H1 (cell line): ENCODE results near the gene ZFP91. TPM values are rescaled to one million over a fixed set of nuclear protein-coding genes. Genes with fewer than 3 reads are reported as not detected.

Experiments used
- CTCF ChIA-PET: fragments of 300-600 bp; sonication (Branson Sonifier 250); formaldehyde crosslinking; loops from one replicate; lab custom pipeline; 2021; ENCODE audit not compliant: partially characterized antibody; lab: Charles Lee
- POLR2A ChIA-PET: fragments of 300-600 bp; sonication (Branson Sonifier 250); formaldehyde crosslinking; loops from one replicate; lab custom pipeline; 2021; ENCODE audit warnings: inconsistent platforms; ENCODE audit not compliant: partially characterized antibody; lab: Charles Lee
- DNase-seq, 2 experiments: peaks; one replicate each; pipeline versions ENCODE4 v3.0.0 to v3.0.0-alpha.2; 2010 to 2022; ENCODE audit warnings: low spot score in 2 of 2, low read depth in 1 of 2, mixed read lengths in 1 of 2
- FAIRE-seq: peaks from 2 replicates; lab custom pipeline; 2011; peaks lifted over from hg19 to GRCh38; lab: Jason Lieb, UNC
- H2AFZ ChIP-seq: 2 replicates; pipeline ENCODE4 v1.8.1; 2012; ENCODE audit warnings: low read length, inconsistent platforms
- H2AK5ac ChIP-seq: 2 replicates; pipeline ENCODE4 v1.6.1; 2013; ENCODE audit warnings: low read depth, low read length
- H2BK120ac ChIP-seq: replicated peaks from 2 replicates; pipeline ENCODE3; 2013; ENCODE audit warnings: low read depth, low read length, inconsistent platforms
- H2BK12ac ChIP-seq: 2 replicates; pipeline ENCODE4 v1.6.1; 2013; ENCODE audit warnings: low read depth, low read length
- H2BK15ac ChIP-seq: 2 replicates; pipeline ENCODE4 v1.6.1; 2013; ENCODE audit warnings: low read length
- H2BK20ac ChIP-seq: 2 replicates; pipeline ENCODE4 v1.6.1; 2013; ENCODE audit warnings: low read length
- H2BK5ac ChIP-seq: 2 replicates; pipeline ENCODE4 v1.6.1; 2013; ENCODE audit warnings: low read depth, low read length
- H3K14ac ChIP-seq: 2 replicates; pipeline ENCODE4 v1.6.1; 2013; ENCODE audit warnings: inconsistent platforms; ENCODE audit not compliant: insufficient read length
- H3K18ac ChIP-seq: 2 replicates; pipeline ENCODE4 v1.6.1; 2013; ENCODE audit warnings: low read length; ENCODE audit errors: extremely low read depth
- H3K23ac ChIP-seq: 2 replicates; pipeline ENCODE4 v1.6.1; 2013; ENCODE audit warnings: inconsistent platforms; ENCODE audit not compliant: insufficient read length
- H3K23me2 ChIP-seq: 2 replicates; pipeline ENCODE4 v1.6.1; 2013; ENCODE audit warnings: low read depth, low read length
- H3K27ac ChIP-seq: 2 replicates; pipeline ENCODE4 v1.6.1; 2011; ENCODE audit warnings: low read depth, low read length, inconsistent platforms
- H3K27me3 ChIP-seq, 4 experiments: replicated peaks in 1 of 4; 1 replicate in 1 of 4; 2 replicates in 3 of 4; pipeline versions ENCODE4 v1.6.1 to v1.8.1; 2011 to 2013; ENCODE audit warnings: low read length in 3 of 4, mild to moderate bottlenecking in 3 of 4, inconsistent platforms in 2 of 4, mixed read lengths in 2 of 4, moderate library complexity in 1 of 4; ENCODE audit not compliant: control insufficient read depth in 3 of 4, insufficient read depth in 3 of 4; ENCODE audit errors: extremely low read depth in 1 of 4
- H3K36me3 ChIP-seq, 4 experiments: 2 replicates each; pipeline versions ENCODE4 v1.6.1 to v1.8.1; 2011 to 2013; ENCODE audit warnings: mild to moderate bottlenecking in 4 of 4, low read length in 3 of 4, moderate library complexity in 2 of 4, control low read depth in 1 of 4, inconsistent platforms in 1 of 4; ENCODE audit not compliant: insufficient read depth in 4 of 4, control insufficient read depth in 2 of 4
- H3K4ac ChIP-seq: replicated peaks from 2 replicates; pipeline ENCODE3; 2013; ENCODE audit warnings: low read length, low read depth, mixed read lengths, inconsistent platforms; ENCODE audit not compliant: insufficient read length
- H3K4me1 ChIP-seq, 4 experiments: replicated peaks in 1 of 4; 1 replicate in 1 of 4; 2 replicates in 3 of 4; pipeline versions ENCODE4 v1.6.1 to v1.8.1; 2011 to 2013; ENCODE audit warnings: low read length in 3 of 4, inconsistent platforms in 2 of 4, mixed read lengths in 1 of 4; ENCODE audit not compliant: insufficient read depth in 4 of 4, control insufficient read depth in 3 of 4
- H3K4me2 ChIP-seq, 2 experiments: 2 replicates each; pipeline versions ENCODE4 v1.6.1 to v1.8.1; 2011 to 2013; ENCODE audit warnings: low read depth in 2 of 2, low read length in 2 of 2, control low read depth in 1 of 2, inconsistent platforms in 1 of 2, mild to moderate bottlenecking in 1 of 2; ENCODE audit not compliant: insufficient read depth in 1 of 2
- H3K4me3 ChIP-seq, 4 experiments: fragments of 200-600, 300-600 bp in 1 of 4; sonication (generic), shearing (Covaris generic), sonication (Bioruptor Twin) in 1 of 4; 2 replicates each; pipeline versions ENCODE4 v1.5.1 to v1.8.1; 2011 to 2016; ENCODE audit warnings: low read length in 4 of 4, low read depth in 3 of 4, control low read depth in 2 of 4, inconsistent platforms in 2 of 4, mild to moderate bottlenecking in 2 of 4, mixed read lengths in 1 of 4, moderate library complexity in 1 of 4; ENCODE audit not compliant: insufficient read depth in 2 of 4; ENCODE audit errors: extremely low read depth in 1 of 4
- H3K56ac ChIP-seq: replicated peaks from 2 replicates; pipeline ENCODE3; 2013; ENCODE audit warnings: low read depth, mild to moderate bottlenecking, mixed read lengths, low read length, inconsistent platforms; ENCODE audit not compliant: insufficient read length
- H3K79me1 ChIP-seq: 2 replicates; pipeline ENCODE4 v1.6.1; 2013; ENCODE audit warnings: low read depth, low read length, control low read depth
- H3K79me2 ChIP-seq, 2 experiments: 2 replicates each; pipeline versions ENCODE4 v1.6.1 to v1.8.1; 2012 to 2013; ENCODE audit warnings: low read length in 2 of 2, mild to moderate bottlenecking in 2 of 2, inconsistent platforms in 1 of 2; ENCODE audit not compliant: insufficient read depth in 2 of 2, control insufficient read depth in 1 of 2
- H3K9ac ChIP-seq, 4 experiments: replicated peaks in 1 of 4; 1 replicate in 1 of 4; 2 replicates in 3 of 4; pipeline versions ENCODE4 v1.6.1 to v1.8.1; 2011 to 2013; ENCODE audit warnings: low read depth in 3 of 4, low read length in 3 of 4, control low read depth in 2 of 4, mild to moderate bottlenecking in 2 of 4, moderate library complexity in 2 of 4, inconsistent platforms in 1 of 4; ENCODE audit errors: extremely low read depth in 1 of 4
- H3K9me3 ChIP-seq, 2 experiments: 2 replicates each; pipeline versions ENCODE4 v1.6.1 to v1.8.1; 2012 to 2013; ENCODE audit warnings: mild to moderate bottlenecking in 2 of 2, moderate library complexity in 2 of 2, control low read depth in 1 of 2, inconsistent platforms in 1 of 2, low read depth in 1 of 2, low read length in 1 of 2, mixed read lengths in 1 of 2; ENCODE audit not compliant: insufficient read depth in 2 of 2
- H4K20me1 ChIP-seq, 2 experiments: replicated peaks in 1 of 2; 2 replicates each; pipeline versions ENCODE3 to v1.8.1; 2011 to 2013; ENCODE audit warnings: inconsistent platforms in 2 of 2, low read length in 2 of 2, mild to moderate bottlenecking in 1 of 2; ENCODE audit not compliant: insufficient read depth in 2 of 2, control insufficient read depth in 1 of 2
- H4K5ac ChIP-seq: 2 replicates; pipeline ENCODE4 v1.6.1; 2013; ENCODE audit warnings: low read length, low read depth, mixed read lengths, inconsistent platforms; ENCODE audit not compliant: insufficient read length
- H4K8ac ChIP-seq: 2 replicates; pipeline ENCODE4 v1.8.0; 2013; ENCODE audit warnings: mild to moderate bottlenecking, moderate library complexity, low read length, inconsistent platforms; ENCODE audit not compliant: insufficient read depth; ENCODE audit errors: extremely low read depth
- H4K91ac ChIP-seq: replicated peaks from 2 replicates; pipeline ENCODE3; 2013; ENCODE audit warnings: low read length, mixed read lengths, inconsistent platforms; ENCODE audit not compliant: insufficient read length
- BRCA1 ChIP-seq: IDR thresholded peaks from 2 replicates; pipeline ENCODE4 v1.6.1; 2012; ENCODE audit warnings: low read depth, low read length, improper control_type of control experiment
- GTF2F1 ChIP-seq: IDR thresholded peaks from 2 replicates; pipeline ENCODE4 v1.6.1; 2012; ENCODE audit warnings: low read depth, low read length, improper control_type of control experiment, borderline replicate concordance
- JUN ChIP-seq: IDR thresholded peaks from 2 replicates; pipeline ENCODE4 v1.6.1; 2011; ENCODE audit warnings: low read depth, mild to moderate bottlenecking, improper control_type of control experiment, low read length
- KDM1A ChIP-seq: fragments of 200-600, 300-600 bp; sonication (generic); IDR thresholded peaks from 2 replicates; pipeline ENCODE4 v1.7.1; 2016; ENCODE audit warnings: mild to moderate bottlenecking, low read length, borderline replicate concordance
- MAFK ChIP-seq: IDR thresholded peaks from 2 replicates; pipeline ENCODE4 v1.6.1; 2012; ENCODE audit warnings: low read depth, mild to moderate bottlenecking, improper control_type of control experiment, low read length
- NANOG ChIP-seq: IDR thresholded peaks from 2 replicates; pipeline ENCODE4 v1.6.1; 2011; ENCODE audit warnings: low read length, low read depth, mild to moderate bottlenecking, inconsistent platforms; ENCODE audit not compliant: insufficient read depth, poor library complexity, severe bottlenecking
- RFX5 ChIP-seq: IDR thresholded peaks from 2 replicates; pipeline ENCODE4 v1.6.1; 2011; ENCODE audit warnings: low read depth, low read length, improper control_type of control experiment, borderline replicate concordance
- SIX5 ChIP-seq: IDR thresholded peaks from 2 replicates; pipeline ENCODE4 v1.6.1; 2011; ENCODE audit warnings: mild to moderate bottlenecking, low read depth, low read length
- TCF12 ChIP-seq: IDR thresholded peaks from 2 replicates; pipeline ENCODE4 v1.6.1; 2011; ENCODE audit warnings: low read depth, mild to moderate bottlenecking, low read length
- ZNF274 ChIP-seq: IDR thresholded peaks from 2 replicates; pipeline ENCODE4 v1.7.0; 2012; ENCODE audit warnings: low read length, borderline replicate concordance; ENCODE audit errors: extremely low read depth
- WGBS, 2 experiments: shearing (Covaris generic) in 1 of 2; methylation state at CpG; one replicate each; pipeline versions ENCODE4 v1.1.6 to v1.1.7; 2013 to 2015; ENCODE audit warnings: low lambda C conversion rate in 2 of 2, mixed read lengths in 2 of 2, inconsistent platforms in 1 of 2, low coverage in 1 of 2, missing lambda C conversion rate in 1 of 2; ENCODE audit not compliant: insufficient replicate concordance in 2 of 2, insufficient coverage in 1 of 2, insufficient read length in 1 of 2; ENCODE audit errors: extremely low coverage in 1 of 2, missing lambda C conversion rate in 1 of 2; 5-methylcytosine and 5-hydroxymethylcytosine counted together
- polyA plus RNA-seq, 7 experiments: library from polyadenylated mRNA; depleted of rRNA in 3 of 7; stranded (reverse) in 5 of 7; unstranded in 2 of 7; fragments of >200 nt in 5 of 7; fragments of 200-250 nt in 2 of 7; gene quantifications; 1 replicate in 5 of 7; 2 replicates in 1 of 7; 4 replicates in 1 of 7; pipeline versions ENCODE4 v1.2.1 to v1.2.3, GENCODE V29; 2011 to 2013; ENCODE audit warnings: missing spikeins in 2 of 7, mixed read lengths in 2 of 7
- total RNA-seq: library from RNA; stranded (reverse); fragmentation: NEBNext Ultra II Directional; extraction: Animal tissue kit (Norgen Biotek cat#: 25700); gene quantifications from 2 replicates; pipeline ENCODE4 v1.2.1, GENCODE V29; 2021

Gene ZFP91
- total and polyA plus RNA-seq, 2 of the 8 experiments (the other 6 are each of a cell fraction or from before 2014, with no cell fraction given) = 10.7 to 29.0 TPM

GRCh38 chr11:58549644-58550043 lies 29.2 kb upstream of the ZFP91 start:
- H3K36me3 ChIP-seq = no peaks in the 10 kb centered on the region; a peak in 1 of 8 replicates
- H3K4me2 ChIP-seq = no peak overlapping the region
- WGBS, 2 experiments = 91% methylated on average over 7 of the region's 7 CpGs; no CpG with 5 or more reads in 1 of the 2 experiments
- no peak overlapping the region for H4K5ac ChIP-seq
- H3K4me3 ChIP-seq = no peak overlapping the region
- no peak overlapping the region for H3K18ac ChIP-seq
- H2BK15ac ChIP-seq = no peak overlapping the region
- H3K56ac ChIP-seq = no peak overlapping the region
- H2BK120ac ChIP-seq = no peak overlapping the region
- no peaks in the 10 kb centered on the region for H3K27me3 ChIP-seq
- H3K79me1 ChIP-seq = no peaks in the 10 kb centered on the region
- H3K14ac ChIP-seq = no peak overlapping the region
- no peak overlapping the region for H4K91ac ChIP-seq
- H3K4me1 ChIP-seq = no peaks in the 10 kb centered on the region
- ChIA-PET POLR2A (no interaction called here), CTCF (no interaction called here)
- H3K79me2 ChIP-seq = no peaks in the 10 kb centered on the region
- H3K9ac ChIP-seq = no peak overlapping the region
- H2AK5ac ChIP-seq = no peak overlapping the region
- H2BK5ac ChIP-seq = no peak overlapping the region
- H2AFZ ChIP-seq = no peak overlapping the region
- DNase-seq (no peak), FAIRE-seq (no peak)
- H3K27ac ChIP-seq = no peak overlapping the region
- no peak overlapping the region for H3K4ac ChIP-seq
- H3K23ac ChIP-seq = no peak overlapping the region
- no peaks in the 10 kb centered on the region for H4K20me1 ChIP-seq
- H3K23me2 ChIP-seq = no peaks in the 10 kb centered on the region
- no peaks in the 10 kb centered on the region for H3K9me3 ChIP-seq
- H2BK20ac ChIP-seq = no peak overlapping the region
- no peak overlapping the region for H4K8ac ChIP-seq
- no peak overlapping the region for H2BK12ac ChIP-seq
- TF ChIP-seq BRCA1 (no peak), RFX5 (no peak), TCF12 (no peak), MAFK (no peak), ZNF274 (no peak), JUN (no peak), SIX5 (no peak), NANOG (no peak), KDM1A (no peak), GTF2F1 (no peak)
